ENCODE data around the gene JAKMIP1.
A peak's percentile ranks its signal among the peaks of the same experiment; 100 is the strongest.

JAKMIP1 gene

GRCh38 chr4:6050551-6050950 lies 149.8 kb downstream of the JAKMIP1 start:
- DNase-seq (ENCODE audit: low read depth, low spot score): no peak
- no peak overlapping the region for H3K27ac ChIP-seq

GRCh38 chr4:6049985-6050384 lies 150.4 kb downstream of the JAKMIP1 start:
- no peak overlapping the region for H3K27ac ChIP-seq
- no peak for DNase-seq (ENCODE audit: low read depth, low spot score)

- H3K27ac ChIP-seq: no peak overlapping the region
- no peak for DNase-seq (ENCODE audit: low read depth, low spot score)
These were observed 151.1 kb downstream of the JAKMIP1 start for GRCh38 chr4:6049278-6049677.

- H3K27ac ChIP-seq: no peak overlapping the region
- no peak for DNase-seq (ENCODE audit: low read depth, low spot score)
These were observed 151.8 kb downstream of the JAKMIP1 start for GRCh38 chr4:6048537-6048936.

GRCh38 chr4:6047130-6047673 lies 153.1 kb downstream of the JAKMIP1 start:
- no peak overlapping the region for H3K27ac ChIP-seq
- no peak for DNase-seq (ENCODE audit: low read depth, low spot score)

GRCh38 chr4:6046526-6047129 lies 153.7 kb downstream of the JAKMIP1 start:
- DNase-seq (ENCODE audit: low read depth, low spot score): no peak
- H3K27ac ChIP-seq: no peak overlapping the region

GRCh38 chr4:6044805-6045204 lies 155.5 kb downstream of the JAKMIP1 start:
- DNase-seq (ENCODE audit: low read depth, low spot score): no peak
- H3K27ac ChIP-seq: no peak overlapping the region

- DNase-seq (ENCODE audit: low read depth, low spot score): no peak
- no peak overlapping the region for H3K27ac ChIP-seq
These were observed 156.1 kb downstream of the JAKMIP1 start for GRCh38 chr4:6044276-6044675.

- DNase-seq (ENCODE audit: low read depth, low spot score): no peak
- no peak overlapping the region for H3K27ac ChIP-seq
These were observed 156.5 kb downstream of the JAKMIP1 start for GRCh38 chr4:6043843-6044242.

GRCh38 chr4:6043188-6043587 lies 157.2 kb downstream of the JAKMIP1 start:
- no peak overlapping the region for H3K27ac ChIP-seq
- no peak for DNase-seq (ENCODE audit: low read depth, low spot score)

- no peak overlapping the region for H3K27ac ChIP-seq
- no peak for DNase-seq (ENCODE audit: low read depth, low spot score)
These were observed 157.9 kb downstream of the JAKMIP1 start for GRCh38 chr4:6042293-6043063.

- DNase-seq (ENCODE audit: low read depth, low spot score): no peak
- no peak overlapping the region for H3K27ac ChIP-seq
These were observed 158.5 kb downstream of the JAKMIP1 start for GRCh38 chr4:6041800-6042199.

GRCh38 chr4:6038711-6039110 lies 161.6 kb downstream of the JAKMIP1 start:
- H3K27ac ChIP-seq: no peak overlapping the region
- no peak for DNase-seq (ENCODE audit: low read depth, low spot score)

- DNase-seq (ENCODE audit: low read depth, low spot score): no peak
- no peak overlapping the region for H3K27ac ChIP-seq
These were observed 164.6 kb downstream of the JAKMIP1 start for GRCh38 chr4:6035786-6036185.

GRCh38 chr4:6033381-6033780 lies 167.0 kb downstream of the JAKMIP1 start:
- H3K27ac ChIP-seq: no peak overlapping the region
- no peak for DNase-seq (ENCODE audit: low read depth, low spot score)

GRCh38 chr4:6032249-6033244 lies 167.8 kb downstream of the JAKMIP1 start:
- no peak overlapping the region for H3K27ac ChIP-seq
- no peak for DNase-seq (ENCODE audit: low read depth, low spot score)

- DNase-seq (ENCODE audit: low read depth, low spot score): no peak
- no peak overlapping the region for H3K27ac ChIP-seq
These were observed 168.5 kb downstream of the JAKMIP1 start for GRCh38 chr4:6031846-6032245.

- no peak for DNase-seq (ENCODE audit: low read depth, low spot score)
- no peak overlapping the region for H3K27ac ChIP-seq
These were observed 169.7 kb downstream of the JAKMIP1 start for GRCh38 chr4:6030679-6031078.

GRCh38 chr4:6029254-6029653 lies 171.1 kb downstream of the JAKMIP1 start:
- no peak for DNase-seq (ENCODE audit: low read depth, low spot score)
- no peak overlapping the region for H3K27ac ChIP-seq

- DNase-seq (ENCODE audit: low read depth, low spot score): no peak
- H3K27ac ChIP-seq: no peak overlapping the region
These were observed 172.2 kb downstream of the JAKMIP1 start for GRCh38 chr4:6028168-6028567.

GRCh38 chr4:6027392-6027791 lies 173.0 kb downstream of the JAKMIP1 start:
- DNase-seq (ENCODE audit: low read depth, low spot score): peak; percentile 18
- no peak overlapping the region for H3K27ac ChIP-seq
